Measurements from ENCODE around the gene CRYBG1.

GRCh38 chr6:106431405-106431804 lies 70.9 kb downstream of the CRYBG1 start:
- TF ChIP-seq CTCF (optimal IDR thresholded peaks at IDR 0.05 in 1 of 3, IDR thresholded peaks at IDR 0.05 in 1 of 3, conservative IDR thresholded peaks at IDR 0.05 in 1 of 3; ENCODE audit: extremely low read depth in 1 of 3, insufficient read depth in 2 of 3, low read length in 3 of 3) (no peak), EZH2 (IDR thresholded peaks at IDR 0.05; ENCODE audit: low read length) (no peak)
